DND-41 (cell line): ENCODE measurements around the gene CENPP.

Source experiments
- ATAC-seq: fragments of 200-7000 bp; cut with Tn5 transposase; 3 replicates; pipeline ENCODE4 v1.9.1; 2021; ENCODE audit warnings: low read depth; ENCODE audit not compliant: insufficient read depth
- DNase-seq: peaks from one replicate; pipeline ENCODE4 v3.0.0-alpha.2; 2020
- H2AFZ ChIP-seq: 2 replicates; pipeline ENCODE4 v1.6.0; 2012; ENCODE audit warnings: low read depth, low read length
- H3K27ac ChIP-seq: 2 replicates; pipeline ENCODE4 v1.5.1; 2012; ENCODE audit warnings: low read length, inconsistent platforms
- H3K27me3 ChIP-seq: fragments of 200-600 bp; sonication (generic); 2 replicates; pipeline ENCODE4 v1.6.0; 2012; ENCODE audit warnings: low read length, mild to moderate bottlenecking, inconsistent platforms; ENCODE audit not compliant: insufficient read depth, poor library complexity
- H3K36me3 ChIP-seq: 2 replicates; pipeline ENCODE4 v1.5.1; 2012; ENCODE audit warnings: low read length, inconsistent platforms; ENCODE audit not compliant: insufficient read depth
- H3K4me1 ChIP-seq: 2 replicates; pipeline ENCODE4 v1.5.1; 2012; ENCODE audit warnings: mild to moderate bottlenecking, low read length; ENCODE audit not compliant: insufficient read depth
- H3K4me2 ChIP-seq: 2 replicates; pipeline ENCODE4 v1.6.0; 2012; ENCODE audit warnings: mild to moderate bottlenecking, moderate library complexity, low read length, inconsistent platforms; ENCODE audit not compliant: insufficient read depth
- H3K4me3 ChIP-seq, 2 experiments: fragments of 200-600 bp in 1 of 2; shearing (Covaris generic) in 1 of 2; 2 replicates each; pipeline ENCODE4 v1.5.1; 2012 to 2016; ENCODE audit warnings: inconsistent platforms in 2 of 2, low read length in 2 of 2, mild to moderate bottlenecking in 2 of 2, low read depth in 1 of 2, moderate library complexity in 1 of 2
- H3K79me2 ChIP-seq: 2 replicates; pipeline ENCODE4 v1.6.0; 2012; ENCODE audit warnings: low read length, inconsistent platforms; ENCODE audit not compliant: insufficient read depth
- H3K9ac ChIP-seq: 2 replicates; pipeline ENCODE4 v1.6.0; 2012; ENCODE audit warnings: low read depth, mild to moderate bottlenecking, inconsistent platforms, low read length, moderate library complexity
- H3K9me3 ChIP-seq: 2 replicates; pipeline ENCODE4 v1.5.1; 2012; ENCODE audit warnings: low read length, moderate library complexity, mild to moderate bottlenecking, inconsistent platforms; ENCODE audit not compliant: insufficient read depth, severe bottlenecking
- H4K20me1 ChIP-seq: 2 replicates; pipeline ENCODE4 v1.6.0; 2012; ENCODE audit warnings: low read length; ENCODE audit not compliant: insufficient read depth
- CTCF ChIP-seq: IDR thresholded peaks from 2 replicates; pipeline ENCODE4 v1.5.1; 2012; ENCODE audit warnings: borderline replicate concordance, low read length, moderate library complexity, mild to moderate bottlenecking; ENCODE audit not compliant: poor library complexity, severe bottlenecking; ENCODE audit errors: extremely low read depth
- EZH2 ChIP-seq: IDR thresholded peaks from 3 replicates; pipeline ENCODE4 v1.6.1; 2012; ENCODE audit warnings: borderline replicate concordance, low read depth, mild to moderate bottlenecking, moderate library complexity, low read length, inconsistent platforms; ENCODE audit not compliant: severe bottlenecking

CENPP gene

DNA sequence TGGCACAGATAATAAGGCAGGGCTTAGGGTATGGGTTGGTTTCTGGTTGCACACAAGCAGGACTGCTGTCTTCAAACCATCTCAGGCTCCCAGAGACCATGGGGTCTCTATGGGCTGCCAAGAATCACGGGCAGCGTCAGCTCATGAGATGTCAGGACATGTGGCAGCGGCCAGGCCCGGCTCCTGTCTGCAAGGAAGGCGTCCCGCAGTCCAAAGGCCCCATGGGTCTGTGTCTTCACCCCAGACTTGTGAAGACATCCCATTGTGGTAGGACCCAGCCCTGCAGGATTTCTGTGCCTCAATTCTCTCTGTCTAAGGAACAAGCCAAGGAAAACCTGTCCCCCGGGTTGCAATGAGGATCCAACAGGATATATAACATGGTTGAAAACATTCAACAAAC, 311.6 kb downstream of the CENPP start:
- DNase-seq (no peak), ATAC-seq (no peak)
- H3K4me2 ChIP-seq, result no peak overlapping the region
- H3K4me3 ChIP-seq, result no peak overlapping the region
- H3K27me3 ChIP-seq, result no peaks in the 10 kb centered on the region
- TF ChIP-seq EZH2 (no peak), CTCF (no peak)
- no peaks in the 10 kb centered on the region for H3K79me2 ChIP-seq
- H3K27ac ChIP-seq, result no peak overlapping the region
- no peak overlapping the region for H2AFZ ChIP-seq
- H3K9ac ChIP-seq, result no peak overlapping the region
- peaks cover 86% of the 10 kb centered on the region for H3K36me3 ChIP-seq
- H3K4me1 ChIP-seq, result no peaks in the 10 kb centered on the region
- H4K20me1 ChIP-seq, result 0 out of 2 replicates have a peak, but pooled peaks cover 7% of the 10 kb centered on the region
- no peaks in the 10 kb centered on the region for H3K9me3 ChIP-seq

GRCh38 chr9:92637886-92638620, 312.3 kb downstream of the CENPP start:
- Histone ChIP-seq H3K9ac (no peak overlapping the region), H3K4me3 (no peak overlapping the region), H2AFZ (no peak overlapping the region), H3K27ac (no peak overlapping the region), H4K20me1 (0 out of 2 replicates have a peak, but pooled peaks cover 7% of the 10 kb centered on the region), H3K36me3 (peaks cover 89% of the 10 kb centered on the region), H3K27me3 (no peaks in the 10 kb centered on the region), H3K79me2 (no peaks in the 10 kb centered on the region), H3K4me2 (no peak overlapping the region), H3K9me3 (no peaks in the 10 kb centered on the region), H3K4me1 (no peaks in the 10 kb centered on the region)
- DNase-seq (no peak), ATAC-seq (no peak)
- TF ChIP-seq EZH2, result no peak
- TF ChIP-seq CTCF, result no peak

DNA sequence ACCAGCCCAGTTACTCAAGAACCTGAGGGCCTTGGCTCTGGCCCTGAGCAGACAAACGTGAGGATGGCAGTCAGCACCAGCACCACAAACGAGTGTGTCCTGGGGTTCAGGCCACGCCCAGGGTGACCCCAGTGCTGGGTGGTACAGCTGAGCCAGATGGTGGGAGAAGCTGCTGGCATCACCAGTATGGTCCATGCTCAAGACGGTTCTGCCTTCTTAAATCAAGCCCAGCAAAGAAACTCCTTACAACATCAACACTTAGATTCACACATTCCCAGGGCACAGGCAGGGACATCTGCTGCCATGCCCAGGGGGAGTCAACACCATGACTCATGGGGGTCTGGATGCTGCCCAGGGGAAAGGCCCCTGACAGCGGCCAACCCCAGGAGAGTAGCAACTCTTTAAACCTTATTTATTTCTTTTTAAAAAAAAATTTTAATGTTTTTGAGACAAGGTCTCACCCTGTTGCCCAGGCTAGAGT, 312.9 kb downstream of the CENPP start:
- H3K27ac ChIP-seq, result no peak overlapping the region
- no peaks in the 10 kb centered on the region for H3K79me2 ChIP-seq
- TF ChIP-seq CTCF (no peak), EZH2 (no peak)
- DNase-seq (no peak), ATAC-seq (no peak)
- peaks cover 91% of the 10 kb centered on the region for H3K36me3 ChIP-seq
- H3K4me2 ChIP-seq, result no peak overlapping the region
- H4K20me1 ChIP-seq, result 0 out of 2 replicates have a peak, but pooled peaks cover 7% of the 10 kb centered on the region
- no peak overlapping the region for H3K9ac ChIP-seq
- no peaks in the 10 kb centered on the region for H3K4me1 ChIP-seq
- no peak overlapping the region for H2AFZ ChIP-seq
- H3K4me3 ChIP-seq, result no peak overlapping the region
- no peaks in the 10 kb centered on the region for H3K9me3 ChIP-seq
- no peaks in the 10 kb centered on the region for H3K27me3 ChIP-seq
